BJ (cell line): ENCODE results near the gene NSG2. TPM values are rescaled to one million over a fixed set of nuclear protein-coding genes. Genes with fewer than 3 reads are reported as not detected.
"Not testable (repeated sequence)": the region's sequence is repeated elsewhere in the genome, so short reads cannot be mapped to it uniquely, and the experiment has no call there.

ENCODE experiments used
- CTCF ChIA-PET: fragments of 350-600 bp; formaldehyde crosslinking; extraction: SDS; loops from one replicate; lab custom pipeline; 2021; ENCODE audit warnings: antibody characterized with exemption, inconsistent platforms; lab: Yijun Ruan, JAX
- POLR2A ChIA-PET: fragments of 300-600 bp; sonication (Branson Sonifier 250); formaldehyde crosslinking; extraction: SDS; loops from one replicate; lab custom pipeline; 2021; ENCODE audit warnings: antibody characterized with exemption; lab: Charles Lee
- DNase-seq: peaks from one replicate; pipeline ENCODE4 v3.0.0-alpha.2; 2011; ENCODE audit warnings: low read depth
- H3K27me3 ChIP-seq: 2 replicates; pipeline ENCODE4 v1.6.0; 2011; ENCODE audit warnings: low read length; ENCODE audit not compliant: control insufficient read depth, insufficient read depth
- H3K36me3 ChIP-seq: 2 replicates; pipeline ENCODE4 v1.5.1; 2011; ENCODE audit warnings: low read length; ENCODE audit not compliant: control insufficient read depth, insufficient read depth
- H3K4me3 ChIP-seq: 2 replicates; pipeline ENCODE4 v1.5.1; 2011; ENCODE audit warnings: low read depth, mild to moderate bottlenecking, control low read depth, low read length
- polyA plus RNA-seq: library from polyadenylated mRNA; depleted of rRNA; stranded (reverse); fragments of >200 nt; gene quantifications from 2 replicates; pipeline ENCODE4 v1.2.3, GENCODE V29; 2011
- TF ChIP-seq, protein P1 (sequence below): IDR thresholded peaks from 2 replicates; pipeline ENCODE4 v1.5.1; 2011; ENCODE audit warnings: low read depth, mild to moderate bottlenecking, control low read depth, inconsistent platforms, low read length, moderate library complexity; ENCODE audit not compliant: insufficient read depth

Gene NSG2
- polyA plus RNA-seq, 1 experiment, result 0.04 TPM

DNA sequence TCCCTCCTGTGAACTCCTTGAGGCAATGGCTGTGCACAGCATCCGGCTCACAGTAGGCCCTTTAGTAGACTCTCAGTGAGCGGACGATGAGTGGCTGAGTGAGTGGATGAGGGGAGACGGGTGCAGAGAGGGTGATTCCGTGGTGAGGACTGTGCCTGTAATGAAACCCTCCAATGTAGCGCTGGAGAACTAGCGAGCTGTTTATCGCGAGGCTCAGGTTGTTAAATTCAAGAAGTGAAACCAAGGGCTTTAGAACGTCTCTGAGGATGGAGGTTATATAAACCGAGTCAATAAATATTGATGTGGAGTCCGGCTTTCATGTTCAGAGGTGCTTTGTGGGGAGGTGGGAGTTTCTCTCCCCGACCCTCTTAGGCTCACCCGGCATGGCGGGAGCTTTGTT lies 53.2 kb downstream of the NSG2 start:
- ChIA-PET POLR2A (no interaction called here), CTCF (no interaction called here)
- no peak overlapping the region for H3K4me3 ChIP-seq
- H3K27me3 ChIP-seq, result no peaks in the 10 kb centered on the region
- TF ChIP-seq, protein P1, sequence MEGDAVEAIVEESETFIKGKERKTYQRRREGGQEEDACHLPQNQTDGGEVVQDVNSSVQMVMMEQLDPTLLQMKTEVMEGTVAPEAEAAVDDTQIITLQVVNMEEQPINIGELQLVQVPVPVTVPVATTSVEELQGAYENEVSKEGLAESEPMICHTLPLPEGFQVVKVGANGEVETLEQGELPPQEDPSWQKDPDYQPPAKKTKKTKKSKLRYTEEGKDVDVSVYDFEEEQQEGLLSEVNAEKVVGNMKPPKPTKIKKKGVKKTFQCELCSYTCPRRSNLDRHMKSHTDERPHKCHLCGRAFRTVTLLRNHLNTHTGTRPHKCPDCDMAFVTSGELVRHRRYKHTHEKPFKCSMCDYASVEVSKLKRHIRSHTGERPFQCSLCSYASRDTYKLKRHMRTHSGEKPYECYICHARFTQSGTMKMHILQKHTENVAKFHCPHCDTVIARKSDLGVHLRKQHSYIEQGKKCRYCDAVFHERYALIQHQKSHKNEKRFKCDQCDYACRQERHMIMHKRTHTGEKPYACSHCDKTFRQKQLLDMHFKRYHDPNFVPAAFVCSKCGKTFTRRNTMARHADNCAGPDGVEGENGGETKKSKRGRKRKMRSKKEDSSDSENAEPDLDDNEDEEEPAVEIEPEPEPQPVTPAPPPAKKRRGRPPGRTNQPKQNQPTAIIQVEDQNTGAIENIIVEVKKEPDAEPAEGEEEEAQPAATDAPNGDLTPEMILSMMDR, result no peak
- no peak for DNase-seq
- no peaks in the 10 kb centered on the region for H3K36me3 ChIP-seq

DNA sequence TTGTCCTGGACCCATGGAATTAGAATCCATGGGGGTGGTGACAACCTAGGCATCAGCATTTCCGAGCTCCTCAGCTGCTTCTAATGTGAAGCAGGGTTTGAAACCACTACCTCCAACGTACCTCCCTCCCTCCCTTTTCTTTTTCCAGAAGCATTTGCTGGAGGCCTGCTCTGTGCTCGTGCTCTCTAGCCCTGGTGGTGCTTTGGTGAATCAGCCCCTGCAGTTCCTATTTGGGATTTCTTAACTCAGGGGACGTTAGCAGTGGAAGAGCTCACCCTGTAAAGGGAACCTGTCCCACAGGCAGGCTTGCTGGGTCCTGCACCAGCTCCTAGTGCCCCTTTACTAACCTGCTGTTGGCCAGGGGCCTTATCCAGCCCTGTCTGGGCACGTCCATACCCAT lies 55.0 kb downstream of the NSG2 start:
- ChIA-PET POLR2A (no interaction called here), CTCF (interaction anchor here (1.3 kb wide), 1 partner anchor 19 kb away, joined by 3 read pairs; no protein-coding TSS in a partner anchor)
- Histone ChIP-seq H3K36me3 (no peaks in the 10 kb centered on the region), H3K27me3 (peaks cover 2% of the 10 kb centered on the region; the same call in 1 of the 2 replicates), H3K4me3 (no peak overlapping the region)
- DNase-seq, result no peak
- TF ChIP-seq, protein P1, result no peak

DNA sequence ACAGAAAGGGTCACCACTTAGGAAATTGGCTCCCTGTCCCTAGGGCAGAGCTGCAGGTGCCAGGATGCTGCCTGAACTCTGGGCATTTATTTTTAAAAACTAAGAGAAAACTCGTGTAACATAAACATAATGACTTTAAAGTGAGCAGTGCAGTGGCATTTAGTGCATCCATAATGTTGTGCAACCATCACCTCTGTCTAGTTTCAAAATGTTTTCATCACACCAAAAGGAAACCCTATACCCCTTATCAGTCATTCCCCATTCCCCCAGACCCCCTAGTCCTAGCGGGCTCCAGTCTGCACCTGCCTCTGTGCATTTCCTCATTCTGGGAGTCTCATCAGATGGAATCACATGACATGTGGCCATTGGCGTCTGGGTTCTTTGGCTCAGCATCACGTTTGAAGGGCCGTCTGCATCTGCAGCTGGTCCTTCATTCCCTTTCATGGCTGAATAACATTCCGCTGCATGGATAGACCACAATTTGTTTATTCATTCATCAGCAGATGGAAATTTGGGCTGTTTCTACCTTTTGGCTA lies 55.8 kb downstream of the NSG2 start:
- CTCF ChIA-PET, result interaction anchor here (1.3 kb wide), 1 partner anchor 18 kb away, joined by 3 read pairs; no protein-coding TSS in a partner anchor
- H3K36me3 ChIP-seq, result no peaks in the 10 kb centered on the region

DNA sequence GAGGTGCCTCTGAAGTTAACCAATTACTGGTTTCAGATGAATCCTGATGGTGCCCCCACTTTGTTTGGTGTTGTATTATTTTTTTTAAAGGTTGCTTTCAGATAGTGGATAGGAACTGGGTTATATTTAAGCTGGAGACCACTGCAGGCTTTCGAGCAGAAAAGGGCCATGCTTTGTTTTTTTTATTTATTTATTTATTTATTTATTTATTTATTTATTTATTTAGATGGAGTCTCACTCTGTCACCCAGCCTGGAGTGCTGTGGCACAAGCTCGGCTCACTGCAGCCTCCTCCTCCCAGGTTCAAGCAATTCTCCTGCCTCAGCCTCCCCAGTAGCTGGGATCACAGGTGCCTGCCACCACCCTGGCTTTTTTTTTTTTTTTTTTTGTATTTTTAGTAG lies 57.1 kb downstream of the NSG2 start:
- DNase-seq, H3K27me3 ChIP-seq, CTCF ChIA-PET: not testable (repeated sequence)

More for the DNA sequence above, 55.8 kb downstream of the NSG2 start:
- TF ChIP-seq, protein P1, result no peak
- POLR2A ChIA-PET, result no interaction called here
- Histone ChIP-seq H3K27me3 (peaks cover 2% of the 10 kb centered on the region; the same call in 1 of the 2 replicates), H3K4me3 (no peak overlapping the region)
- DNase-seq, result no peak

DNA sequence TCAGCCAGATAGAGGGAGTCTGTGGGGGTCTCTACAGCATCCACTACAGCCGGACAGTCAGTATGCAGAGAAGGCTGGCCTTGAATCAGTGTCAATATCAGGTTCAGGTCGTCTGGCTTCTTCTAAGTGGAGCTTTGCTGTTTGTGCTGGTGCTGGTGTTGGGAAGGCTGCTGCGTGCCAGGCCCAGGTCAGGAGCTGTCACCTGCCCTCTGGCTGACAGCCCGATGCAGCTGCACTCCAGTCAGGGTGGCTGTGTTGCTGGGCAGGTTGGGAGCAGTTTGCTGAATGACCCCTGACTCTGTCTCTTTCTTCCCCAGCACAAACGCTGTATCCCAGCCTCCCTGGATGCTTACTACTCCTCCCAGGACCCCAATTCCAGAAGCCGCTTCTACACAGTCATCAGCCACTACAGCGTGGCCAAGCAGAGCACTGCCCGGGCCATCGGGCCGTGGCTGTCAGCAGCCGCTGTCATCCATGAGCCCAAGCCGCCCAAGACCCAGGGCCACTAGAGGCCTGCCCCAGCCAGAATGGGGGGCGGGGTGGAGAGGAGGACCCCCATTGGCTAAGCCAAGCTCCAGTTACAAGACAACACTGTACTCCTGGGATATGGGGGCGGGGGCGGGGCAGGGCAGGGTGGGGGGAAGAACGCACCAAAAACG lies 61.6 kb downstream of the NSG2 start:
- H3K36me3 ChIP-seq, result no peaks in the 10 kb centered on the region
- DNase-seq, result no peak
- H3K4me3 ChIP-seq, result no peak overlapping the region
- H3K27me3 ChIP-seq, result peaks cover 2% of the 10 kb centered on the region; the same call in 1 of the 2 replicates
- CTCF ChIA-PET, result no interaction called here
- POLR2A ChIA-PET, result no interaction called here
- TF ChIP-seq, protein P1, result no peak

More for the DNA sequence above, 57.1 kb downstream of the NSG2 start:
- POLR2A ChIA-PET, H3K36me3 ChIP-seq, H3K4me3 ChIP-seq: not testable (repeated sequence)
